NCI-H1930 (cell line): ENCODE measurements around the gene BMERB1.
"Not testable (repeated sequence)": the region's sequence is repeated elsewhere in the genome, so short reads cannot be mapped to it uniquely, and the experiment has no call there.

Experiments used
- DNase-seq, 2 experiments: peaks; one replicate each; lab custom pipeline; 2025; lab: John Stamatoyannopoulos, UW

BMERB1 gene

DNA sequence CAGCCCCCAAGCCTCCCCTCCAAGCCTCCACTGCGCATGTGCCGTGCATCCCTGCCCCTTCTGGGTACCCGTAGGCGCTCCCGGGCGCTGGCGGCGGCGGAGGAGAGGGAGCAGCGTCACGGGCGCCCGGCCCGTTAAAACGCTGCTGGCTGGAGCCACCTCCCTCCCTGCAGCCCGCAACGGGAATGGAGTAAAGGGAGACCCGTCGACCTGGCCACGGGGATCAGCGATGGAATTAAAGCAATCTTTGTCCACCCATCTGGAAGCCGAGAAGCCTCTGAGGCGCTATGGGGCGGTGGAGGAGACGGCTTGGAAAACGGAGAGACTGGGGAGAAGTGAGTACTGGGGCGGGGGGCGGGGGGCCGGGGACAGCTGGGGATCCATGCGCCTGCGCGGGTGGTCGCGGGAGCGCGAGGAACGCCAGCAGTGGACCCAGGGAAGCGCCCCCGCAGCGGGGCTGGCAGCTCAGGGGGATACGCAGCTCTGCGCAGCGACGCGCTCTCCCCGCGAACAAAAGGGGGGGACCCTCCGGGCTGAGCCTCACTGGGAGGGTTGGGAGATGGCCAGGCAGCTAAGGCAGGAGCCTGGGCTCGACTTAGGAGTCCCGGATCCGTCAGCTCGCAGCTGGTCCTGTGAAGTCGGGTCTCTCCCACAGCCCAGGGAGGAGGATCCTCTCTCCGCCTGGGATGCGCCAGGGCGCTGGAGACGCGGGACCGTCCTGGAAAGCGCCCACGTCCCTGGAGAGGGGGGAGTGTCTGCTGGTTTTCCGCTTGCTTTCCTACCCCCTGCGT lies at the start of gene BMERB1:
BMERB1 (plus strand) TSS at position 164 of the 791 bp plus-strand sequence; CDS start at position 230, 66 bp downstream.
- DNase-seq = peak; percentile 85 to 89

- not testable (repeated sequence) for DNase-seq
These were observed 46.3 kb upstream of the BMERB1 start for GRCh38 chr16:15388060-15388459.

GRCh38 chr16:15389916-15390315 lies 44.5 kb upstream of the BMERB1 start:
- not testable (repeated sequence) for DNase-seq

DNA sequence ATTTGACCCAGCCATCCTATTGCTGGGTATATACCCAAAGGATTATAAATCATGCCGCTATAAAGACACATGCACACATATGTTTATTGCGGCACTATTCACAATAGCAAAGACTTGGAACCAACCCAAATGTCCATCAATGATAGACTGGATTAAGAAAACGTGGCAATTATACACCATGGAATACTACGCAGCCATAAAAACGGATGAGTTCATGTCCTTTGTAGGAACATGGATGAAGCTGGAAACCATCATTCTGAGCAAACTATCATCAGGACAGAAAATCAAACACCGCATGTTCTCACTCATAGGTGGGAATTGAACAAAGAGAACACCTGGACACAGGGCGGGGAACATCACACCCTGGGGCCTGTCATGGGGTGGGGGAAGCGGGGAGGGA lies 41.4 kb upstream of the BMERB1 start:
- not testable (repeated sequence) for DNase-seq

GRCh38 chr16:15395631-15396508 lies 38.5 kb upstream of the BMERB1 start, which contains the start of gene MPV17L:
Gene MPV17L (plus strand): TSS chr16:15395754. CDS start chr16:15395898, 144 bp downstream.
- DNase-seq = peak; percentile 39 to 65

DNA sequence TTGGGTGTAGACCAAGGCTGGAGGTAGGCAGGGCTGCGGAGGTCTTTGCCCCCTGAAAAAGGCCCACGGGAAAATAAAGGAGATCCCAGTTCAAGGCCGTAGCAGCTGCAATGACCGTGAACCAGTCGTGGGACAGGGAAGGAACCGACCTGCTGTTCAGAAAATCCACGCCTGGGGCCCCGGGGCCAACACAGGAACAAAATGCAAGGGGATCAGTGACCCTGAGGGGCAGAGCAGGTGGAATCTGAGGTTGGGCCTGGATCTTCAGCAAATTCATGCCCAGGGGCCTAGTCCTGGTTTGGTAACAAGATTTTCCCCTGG lies 37.9 kb upstream of the BMERB1 start:
- DNase-seq = not testable (repeated sequence)

DNA sequence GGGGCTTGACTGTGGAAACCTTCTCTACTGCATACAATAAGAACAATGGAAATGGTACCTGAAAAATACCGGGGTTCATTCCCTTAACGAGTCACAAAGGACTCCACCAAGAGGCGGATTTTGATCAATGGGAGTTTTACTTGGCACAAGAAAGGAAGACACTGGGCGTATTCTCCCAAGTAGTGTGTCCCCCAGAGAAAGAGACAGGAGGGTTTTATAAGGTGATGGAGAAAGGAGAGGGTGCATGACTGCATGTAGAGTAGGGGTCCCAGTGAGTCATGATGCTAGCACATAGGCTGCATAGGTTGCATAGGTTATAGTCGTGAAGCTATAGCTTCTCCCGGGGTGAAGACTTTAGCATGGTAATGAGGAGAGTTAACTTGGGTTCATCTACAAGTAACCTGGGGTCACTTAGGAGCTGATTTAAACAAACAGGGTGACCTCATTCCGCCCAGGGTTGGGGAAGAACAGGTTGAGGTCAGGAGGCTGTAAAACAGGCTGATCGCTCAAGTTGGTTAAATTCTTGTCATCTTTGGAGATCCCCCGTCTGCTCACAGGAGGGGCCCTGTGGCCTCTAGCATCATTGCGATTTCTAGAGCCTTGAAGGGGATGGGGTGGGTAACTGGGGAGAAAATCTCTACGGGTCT lies 37.3 kb upstream of the BMERB1 start:
- no peak for DNase-seq

DNA sequence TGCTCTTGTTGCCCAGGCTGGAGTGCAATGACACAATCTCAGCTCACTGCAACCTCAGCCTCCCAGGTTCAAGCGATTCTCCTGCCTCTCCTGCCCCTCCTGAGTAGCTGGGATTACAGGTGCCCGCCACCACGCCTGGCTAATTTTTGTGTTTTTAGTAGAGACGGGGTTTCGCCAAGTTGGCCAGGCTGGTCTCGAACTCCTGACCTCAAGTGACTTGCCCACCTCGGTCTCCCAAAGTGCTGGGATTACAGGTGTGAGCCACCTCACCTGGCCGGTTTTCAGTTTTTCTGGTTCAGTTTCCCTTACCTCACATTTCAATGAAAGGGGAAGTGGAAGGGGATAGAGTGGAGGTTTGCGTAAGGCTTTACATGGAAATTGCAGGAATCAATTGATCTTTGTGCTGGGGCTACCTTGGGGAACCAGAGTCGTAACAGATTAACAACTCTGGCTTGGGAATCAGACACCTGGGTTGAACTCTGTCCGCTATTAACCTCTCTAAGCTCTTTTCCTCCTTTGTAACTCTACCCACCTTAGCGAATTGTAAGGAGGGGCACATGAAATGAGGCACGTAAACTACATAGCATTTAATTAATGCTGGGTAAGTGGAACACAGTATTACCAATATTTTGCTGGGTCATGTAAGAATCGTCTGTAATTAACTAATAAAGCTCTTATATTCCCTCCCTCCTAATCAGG lies 35.6 kb upstream of the BMERB1 start:
- DNase-seq = no peak

DNA sequence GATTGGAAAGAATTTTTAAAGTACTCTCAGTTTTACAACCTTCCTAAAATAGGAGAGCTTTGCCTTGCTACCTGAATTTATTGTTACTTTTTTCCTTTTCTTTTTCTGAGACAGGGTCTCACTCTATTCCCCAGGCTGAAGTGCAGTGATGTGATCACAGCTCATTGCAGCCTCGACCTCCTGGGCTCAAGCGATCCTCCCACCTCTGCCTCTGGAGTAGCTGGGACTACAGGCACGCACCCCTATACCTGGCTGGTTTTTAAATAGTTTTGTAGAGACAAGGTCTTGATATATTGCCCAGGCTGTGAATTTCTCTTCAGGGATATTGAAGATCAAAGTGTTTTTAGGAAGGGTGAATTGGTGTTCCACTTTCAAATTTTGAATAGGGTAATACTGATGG lies 35.1 kb upstream of the BMERB1 start:
- no peak for DNase-seq

DNA sequence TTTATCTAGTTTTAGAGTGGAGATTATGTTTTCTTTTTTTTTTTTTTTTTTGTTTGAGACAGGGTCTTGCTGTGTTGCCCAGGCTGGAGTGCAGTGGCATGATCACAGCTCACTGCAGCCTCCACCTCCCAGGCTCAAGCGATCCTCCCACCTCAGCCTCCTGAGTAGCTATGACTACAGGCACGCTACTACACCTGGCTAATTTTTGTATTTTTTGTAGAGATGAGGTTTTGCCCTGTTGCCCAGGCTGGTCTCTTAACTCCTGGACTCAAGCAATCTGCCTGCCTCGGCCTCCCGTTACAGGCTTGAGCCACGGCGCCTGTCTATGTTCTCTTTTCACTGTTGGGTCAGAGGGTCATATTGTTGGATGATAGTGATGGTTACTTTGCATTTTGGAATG lies 34.1 kb upstream of the BMERB1 start:
- DNase-seq = not testable (repeated sequence)

GRCh38 chr16:15401972-15402371 lies 32.4 kb upstream of the BMERB1 start:
- no peak for DNase-seq

DNA sequence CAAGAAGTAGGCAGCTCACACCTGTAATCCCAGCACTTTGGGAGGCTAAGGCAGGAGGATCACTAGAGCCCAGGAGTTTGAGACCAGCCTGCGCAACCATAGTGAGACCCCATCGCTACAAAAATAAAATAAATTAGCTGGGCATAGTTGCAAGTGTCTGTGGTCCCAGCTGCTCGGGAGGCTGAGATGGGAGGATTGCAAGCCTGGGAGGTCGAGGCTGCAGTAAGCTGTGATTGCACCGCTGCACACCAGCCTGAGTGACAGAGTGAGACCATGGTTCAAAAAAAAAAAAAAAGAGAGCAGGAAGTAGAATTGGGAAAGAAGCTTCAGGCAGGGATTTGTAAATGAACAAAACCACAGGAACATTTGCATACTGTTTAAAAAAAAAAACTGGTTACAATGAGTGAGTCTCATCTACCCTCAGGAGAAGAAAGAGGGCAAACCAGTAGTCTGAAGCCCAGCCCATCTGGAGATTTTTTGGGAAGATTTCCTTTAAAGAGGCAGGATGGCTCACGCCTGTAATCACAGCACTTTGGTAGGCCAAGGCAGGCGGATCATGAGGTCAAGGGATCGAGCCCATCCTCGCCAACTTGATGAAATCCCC lies 30.9 kb upstream of the BMERB1 start:
- no peak for DNase-seq

- DNase-seq = not testable (repeated sequence)
These were observed 30.3 kb upstream of the BMERB1 start for GRCh38 chr16:15404091-15404490.

DNA sequence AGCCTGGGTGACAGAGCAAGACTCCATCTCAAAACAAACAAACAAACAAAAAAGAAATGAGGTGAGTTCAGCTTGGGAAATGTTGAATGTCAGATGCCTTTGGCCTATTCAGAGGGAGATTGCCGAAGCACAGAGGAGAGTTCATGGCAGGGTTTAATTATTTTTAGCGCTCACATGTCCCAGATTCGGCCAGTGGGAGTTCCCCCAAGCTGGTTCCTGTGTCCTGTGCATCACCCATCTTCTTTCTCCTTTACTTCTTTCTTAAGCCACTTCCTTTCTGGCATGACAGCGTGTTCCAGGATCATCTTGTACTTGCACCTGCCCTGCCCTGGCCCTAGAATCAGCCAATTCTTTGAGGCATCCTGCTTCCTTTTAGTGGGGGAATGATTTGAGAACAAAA lies 29.6 kb upstream of the BMERB1 start:
- DNase-seq = no peak

GRCh38 chr16:15407756-15408155 lies 26.6 kb upstream of the BMERB1 start:
- not testable (repeated sequence) for DNase-seq

DNA sequence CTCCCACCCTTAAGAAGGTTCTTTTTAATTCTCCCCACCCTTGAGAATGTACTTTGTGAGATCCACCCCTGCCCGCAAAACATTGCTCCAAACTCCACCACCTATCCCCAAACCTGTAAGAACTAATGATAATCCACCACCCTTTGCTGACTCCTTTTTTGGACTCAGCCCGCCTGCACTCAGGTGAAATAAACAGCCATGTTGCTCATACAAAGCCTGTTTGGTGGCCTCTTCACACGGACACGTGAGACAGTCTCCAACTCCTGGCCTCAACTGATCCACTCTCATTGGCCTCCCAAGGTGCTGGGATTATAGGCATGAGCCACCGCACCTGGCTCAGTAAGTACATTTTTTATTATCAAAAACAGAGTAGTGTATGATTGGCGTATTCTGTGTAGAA lies 24.9 kb upstream of the BMERB1 start:
- DNase-seq = not testable (repeated sequence)

DNA sequence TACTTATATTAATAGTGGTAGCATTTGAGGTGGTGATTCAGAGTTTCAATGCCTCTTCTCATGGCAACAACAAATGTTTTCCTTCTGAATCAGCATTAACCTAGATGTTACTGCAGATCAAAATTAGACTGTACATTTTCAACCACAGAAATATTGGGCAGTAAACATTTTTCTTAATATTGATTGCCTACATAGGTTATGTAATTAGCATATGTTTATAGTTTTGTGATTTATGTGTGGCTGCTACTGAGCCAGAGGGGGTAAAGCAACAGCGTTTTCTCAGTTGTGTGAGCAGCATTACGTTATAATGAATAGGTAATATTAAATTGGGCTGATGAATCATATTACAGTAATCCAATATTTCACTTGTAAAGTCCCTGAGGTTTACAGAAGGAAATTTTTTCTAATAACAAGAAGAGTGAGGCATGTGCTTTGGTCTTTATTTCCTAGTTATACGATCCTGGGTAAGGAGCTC lies 18.8 kb upstream of the BMERB1 start:
- no peak for DNase-seq

DNA sequence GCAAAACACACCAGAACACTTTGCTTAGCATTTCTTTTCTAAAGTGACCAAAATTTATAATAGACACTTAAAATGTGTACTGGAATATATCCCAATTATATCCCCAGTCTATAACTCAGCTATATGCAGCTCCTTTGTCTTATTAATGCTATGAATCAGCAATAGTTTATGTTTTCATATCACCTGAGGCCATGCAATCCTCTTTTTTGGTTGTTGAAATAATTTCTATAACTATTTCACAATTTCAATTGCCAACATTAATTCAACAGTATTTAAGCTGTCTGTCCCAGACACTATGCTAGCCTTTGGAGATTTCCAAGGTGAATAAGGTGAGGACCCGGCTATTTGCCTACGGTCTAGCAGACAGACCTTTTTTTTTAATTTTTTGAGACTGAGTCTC lies 17.2 kb upstream of the BMERB1 start:
- DNase-seq = no peak

DNA sequence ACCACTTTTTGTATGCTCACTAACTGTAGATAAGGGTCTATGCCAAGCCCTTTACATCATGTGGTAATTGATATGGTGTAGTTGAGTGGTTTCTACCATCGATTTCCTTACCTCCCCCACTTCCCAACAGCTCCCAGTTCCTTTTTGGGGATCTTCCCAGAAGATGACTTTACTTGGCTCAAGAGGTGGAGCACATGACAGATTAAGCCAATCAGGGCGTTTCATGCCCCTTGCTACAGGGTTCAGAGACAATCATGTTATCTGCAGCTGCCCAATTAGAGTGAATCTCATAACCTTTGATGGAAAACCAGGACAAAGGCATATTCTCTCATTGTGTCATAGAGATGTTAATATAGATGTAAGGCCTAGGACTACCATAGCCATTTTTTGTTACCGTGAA lies 16.2 kb upstream of the BMERB1 start:
- DNase-seq = no peak

GRCh38 chr16:15421696-15422095 lies 12.7 kb upstream of the BMERB1 start:
- not testable (repeated sequence) for DNase-seq

GRCh38 chr16:15422222-15422621 lies 12.2 kb upstream of the BMERB1 start:
- no peak for DNase-seq
